ENCODE data around the gene RBM14.

DNA sequence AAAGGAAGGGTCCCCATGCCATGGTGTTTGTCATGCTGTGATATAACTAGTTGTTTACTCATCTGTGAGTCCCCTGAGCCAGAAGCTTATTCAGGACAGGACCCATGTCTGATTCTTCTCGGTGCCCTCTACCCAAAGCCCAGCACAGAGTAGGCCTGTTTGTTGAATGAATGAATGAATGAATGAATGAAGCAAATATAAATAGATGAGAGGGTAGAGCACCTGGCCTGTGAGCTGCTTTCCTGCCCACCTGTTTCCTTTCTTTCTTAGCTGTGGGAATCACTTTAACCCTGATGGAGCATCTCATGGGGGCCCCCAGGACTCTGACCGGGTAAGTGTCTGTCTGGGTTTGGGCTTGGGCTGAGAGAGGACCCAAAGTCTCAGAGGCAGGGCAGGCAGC is 16.2 kb upstream of the RBM14 start:
- TF ChIP-seq CTCF (IDR thresholded peaks at IDR 0.05; ENCODE audit: insufficient read depth, low read length) (no peak), SPI1 (IDR thresholded peaks at IDR 0.05; ENCODE audit: borderline replicate concordance, low read depth) (no peak), POLR2AphosphoS5 (IDR thresholded peaks at IDR 0.05; ENCODE audit: low read depth) (no peak), GABPA (IDR thresholded peaks at IDR 0.05; ENCODE audit: low read depth) (no peak)
- TF ChIP-seq, protein P1, sequence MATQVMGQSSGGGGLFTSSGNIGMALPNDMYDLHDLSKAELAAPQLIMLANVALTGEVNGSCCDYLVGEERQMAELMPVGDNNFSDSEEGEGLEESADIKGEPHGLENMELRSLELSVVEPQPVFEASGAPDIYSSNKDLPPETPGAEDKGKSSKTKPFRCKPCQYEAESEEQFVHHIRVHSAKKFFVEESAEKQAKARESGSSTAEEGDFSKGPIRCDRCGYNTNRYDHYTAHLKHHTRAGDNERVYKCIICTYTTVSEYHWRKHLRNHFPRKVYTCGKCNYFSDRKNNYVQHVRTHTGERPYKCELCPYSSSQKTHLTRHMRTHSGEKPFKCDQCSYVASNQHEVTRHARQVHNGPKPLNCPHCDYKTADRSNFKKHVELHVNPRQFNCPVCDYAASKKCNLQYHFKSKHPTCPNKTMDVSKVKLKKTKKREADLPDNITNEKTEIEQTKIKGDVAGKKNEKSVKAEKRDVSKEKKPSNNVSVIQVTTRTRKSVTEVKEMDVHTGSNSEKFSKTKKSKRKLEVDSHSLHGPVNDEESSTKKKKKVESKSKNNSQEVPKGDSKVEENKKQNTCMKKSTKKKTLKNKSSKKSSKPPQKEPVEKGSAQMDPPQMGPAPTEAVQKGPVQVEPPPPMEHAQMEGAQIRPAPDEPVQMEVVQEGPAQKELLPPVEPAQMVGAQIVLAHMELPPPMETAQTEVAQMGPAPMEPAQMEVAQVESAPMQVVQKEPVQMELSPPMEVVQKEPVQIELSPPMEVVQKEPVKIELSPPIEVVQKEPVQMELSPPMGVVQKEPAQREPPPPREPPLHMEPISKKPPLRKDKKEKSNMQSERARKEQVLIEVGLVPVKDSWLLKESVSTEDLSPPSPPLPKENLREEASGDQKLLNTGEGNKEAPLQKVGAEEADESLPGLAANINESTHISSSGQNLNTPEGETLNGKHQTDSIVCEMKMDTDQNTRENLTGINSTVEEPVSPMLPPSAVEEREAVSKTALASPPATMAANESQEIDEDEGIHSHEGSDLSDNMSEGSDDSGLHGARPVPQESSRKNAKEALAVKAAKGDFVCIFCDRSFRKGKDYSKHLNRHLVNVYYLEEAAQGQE (IDR thresholded peaks at IDR 0.05; ENCODE audit: insufficient replicate concordance, low read depth), result no peak
